ENCODE data around the gene HSPA12B.

DNA sequence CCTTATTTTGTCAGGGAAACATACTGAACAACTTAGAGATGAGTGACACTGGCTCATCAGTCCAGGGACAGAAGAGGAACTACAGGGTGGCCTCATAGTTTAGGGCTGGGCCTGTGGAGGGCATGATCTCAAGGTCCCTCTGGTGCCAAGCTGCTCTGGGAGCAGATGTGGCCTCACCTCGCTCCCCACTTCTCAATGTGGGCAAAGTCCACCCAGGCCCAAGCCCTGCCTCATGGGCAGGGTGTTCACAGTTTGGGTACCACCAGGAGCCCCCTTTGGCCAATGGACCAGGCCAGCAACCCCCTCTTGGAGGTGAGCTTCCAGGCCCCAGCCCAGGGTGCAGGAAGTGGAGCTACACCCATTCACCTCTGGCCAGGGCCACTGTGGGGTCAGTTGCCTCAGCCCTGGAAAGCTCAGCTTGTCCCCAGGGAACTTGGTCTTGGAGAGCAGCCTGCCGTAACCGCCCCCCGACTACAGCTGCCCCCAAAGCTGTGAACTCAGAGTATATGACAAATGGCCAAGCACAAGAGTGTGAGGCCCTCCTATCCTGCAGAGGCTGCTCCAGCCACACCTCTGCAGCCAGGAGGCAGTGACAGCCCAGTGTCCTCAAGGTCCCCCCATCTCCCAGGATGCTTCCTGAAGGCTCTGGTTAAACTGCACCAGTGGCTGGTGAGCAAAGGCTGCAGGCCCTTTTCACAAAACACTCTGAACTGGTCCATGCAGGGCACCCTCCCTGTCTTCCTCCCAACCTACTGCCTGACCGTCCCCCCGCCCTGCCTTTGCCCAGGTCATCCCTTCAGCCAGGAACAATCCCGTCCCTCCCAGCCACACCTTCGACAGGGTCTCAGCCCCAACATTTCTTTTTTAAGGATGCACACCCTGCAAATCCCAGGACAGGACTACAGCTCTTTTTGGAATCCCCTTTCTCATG lies 31.5 kb downstream of the HSPA12B start:
- TF ChIP-seq CTCF (IDR thresholded peaks at IDR 0.05) (no peak), POLR2A (IDR thresholded peaks at IDR 0.05) (no peak), EP300 (IDR thresholded peaks at IDR 0.05) (no peak), POLR2AphosphoS5 (IDR thresholded peaks at IDR 0.05) (no peak)
